ENCODE measurements around the gene PEPD.
A peak's percentile ranks its signal among the peaks of the same experiment; 100 is the strongest.

Gene PEPD

GRCh38 chr19:33376941-33377557 is 144.5 kb downstream of the PEPD start:
- DNase-seq = no peak

DNA sequence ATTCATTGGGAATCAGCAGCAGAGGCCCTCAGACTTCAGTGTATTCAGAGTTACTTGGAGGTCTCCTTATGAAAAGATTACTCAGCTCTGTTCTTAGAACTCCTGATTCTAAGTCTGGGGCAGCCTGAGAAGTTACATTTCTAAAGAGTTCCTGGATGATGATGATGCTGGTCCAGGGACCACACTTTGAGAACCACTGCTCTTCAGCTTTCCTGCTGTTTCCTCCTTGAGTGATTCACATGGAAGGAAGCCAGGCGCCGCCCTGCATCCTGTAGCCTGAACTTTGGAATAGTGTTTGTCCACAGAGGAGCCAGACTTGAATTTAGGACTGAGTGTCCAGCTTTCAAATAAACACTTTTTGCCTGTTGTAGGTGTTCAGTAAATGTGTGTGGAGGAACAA is 145.2 kb downstream of the PEPD start:
- DNase-seq = no peak

DNA sequence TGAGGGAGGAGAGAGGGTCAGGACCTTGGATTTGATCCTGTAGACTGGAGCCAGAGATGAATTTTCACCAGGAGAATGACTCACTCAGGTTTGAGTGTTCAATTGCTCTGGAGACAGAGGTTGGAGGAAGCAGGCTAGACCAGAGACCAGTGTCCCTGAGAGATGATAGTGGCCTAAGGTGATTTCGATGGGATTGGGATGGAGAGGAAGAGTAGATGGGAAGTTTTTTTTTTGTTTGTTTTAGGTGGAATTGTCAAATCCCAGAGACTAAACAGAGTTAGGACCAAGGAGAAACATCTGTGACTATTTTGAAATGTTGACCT is 145.8 kb downstream of the PEPD start:
- DNase-seq = no peak

DNA sequence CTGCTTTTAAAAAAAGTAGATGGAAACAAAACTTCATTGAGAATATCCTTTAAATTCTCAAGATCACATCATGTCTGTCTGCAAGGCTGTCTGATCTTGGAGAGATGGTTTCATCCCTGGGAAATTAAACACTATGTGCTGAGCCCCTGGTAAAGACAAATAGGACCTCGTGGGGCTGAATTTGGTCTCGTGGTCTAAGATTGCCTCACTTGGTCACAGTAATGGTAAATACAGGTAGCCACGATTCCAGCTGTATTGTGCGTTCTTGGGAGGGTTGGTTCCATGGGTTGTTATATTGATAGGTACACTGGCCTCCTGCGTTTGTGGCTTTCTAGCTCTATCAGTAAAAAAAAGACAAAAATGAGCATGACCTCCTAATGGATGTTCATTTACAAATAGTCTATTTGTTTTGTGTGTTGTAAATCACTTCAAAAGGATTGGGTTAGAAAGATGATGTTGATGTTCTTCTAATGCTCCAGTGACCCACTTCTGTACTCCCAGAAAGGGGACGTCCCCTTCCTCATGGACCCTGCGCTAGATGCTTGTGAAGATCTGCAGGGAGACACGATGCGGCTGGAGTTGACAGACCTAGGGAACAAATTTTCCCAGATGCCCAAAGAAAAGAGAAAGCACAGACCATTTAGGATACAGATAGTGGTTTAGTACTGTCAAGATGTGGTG is 146.3 kb downstream of the PEPD start:
- DNase-seq = no peak

DNA sequence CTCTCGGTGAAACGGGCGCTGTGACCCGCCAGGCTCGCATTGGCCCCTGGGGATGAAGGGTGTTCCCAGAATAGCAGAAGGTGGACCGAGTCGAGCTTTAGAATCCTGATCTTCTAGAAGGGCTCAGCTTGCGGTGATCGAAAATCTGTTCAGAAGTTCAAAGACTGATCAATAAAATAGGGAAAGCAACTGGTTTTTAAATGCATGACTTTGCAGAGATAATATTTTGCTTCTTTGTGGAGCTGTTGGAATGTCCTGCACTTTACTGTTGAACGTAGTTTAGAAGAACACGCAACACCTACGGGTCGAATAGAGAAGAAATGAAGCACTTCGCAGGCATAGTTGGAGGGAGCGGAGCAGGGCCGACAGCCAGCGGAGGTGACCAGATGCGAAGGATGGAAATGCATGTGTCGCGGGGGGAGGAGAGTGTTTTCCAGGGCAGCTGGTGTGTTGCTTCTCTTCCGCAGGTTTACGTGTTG is 147.3 kb downstream of the PEPD start:
- DNase-seq = no peak

- DNase-seq = peak; percentile 52
Measured at GRCh38 chr19:33373453-33374235, 147.9 kb downstream of the PEPD start, which contains the start of gene CEBPG. Gene CEBPG (plus strand): TSS chr19:33373709. CDS start chr19:33379240, 5,531 bp downstream.

- DNase-seq = no peak
Measured at GRCh38 chr19:33370783-33371182, 150.8 kb downstream of the PEPD start.

GRCh38 chr19:33368074-33368864 is 153.3 kb downstream of the PEPD start:
- DNase-seq = no peak

GRCh38 chr19:33366897-33367296 is 154.7 kb downstream of the PEPD start:
- DNase-seq = no peak

GRCh38 chr19:33366127-33366526 is 155.5 kb downstream of the PEPD start:
- no peak for DNase-seq

GRCh38 chr19:33365691-33366090 is 155.9 kb downstream of the PEPD start:
- no peak for DNase-seq

GRCh38 chr19:33363476-33363875 is 158.1 kb downstream of the PEPD start:
- DNase-seq = no peak

DNA sequence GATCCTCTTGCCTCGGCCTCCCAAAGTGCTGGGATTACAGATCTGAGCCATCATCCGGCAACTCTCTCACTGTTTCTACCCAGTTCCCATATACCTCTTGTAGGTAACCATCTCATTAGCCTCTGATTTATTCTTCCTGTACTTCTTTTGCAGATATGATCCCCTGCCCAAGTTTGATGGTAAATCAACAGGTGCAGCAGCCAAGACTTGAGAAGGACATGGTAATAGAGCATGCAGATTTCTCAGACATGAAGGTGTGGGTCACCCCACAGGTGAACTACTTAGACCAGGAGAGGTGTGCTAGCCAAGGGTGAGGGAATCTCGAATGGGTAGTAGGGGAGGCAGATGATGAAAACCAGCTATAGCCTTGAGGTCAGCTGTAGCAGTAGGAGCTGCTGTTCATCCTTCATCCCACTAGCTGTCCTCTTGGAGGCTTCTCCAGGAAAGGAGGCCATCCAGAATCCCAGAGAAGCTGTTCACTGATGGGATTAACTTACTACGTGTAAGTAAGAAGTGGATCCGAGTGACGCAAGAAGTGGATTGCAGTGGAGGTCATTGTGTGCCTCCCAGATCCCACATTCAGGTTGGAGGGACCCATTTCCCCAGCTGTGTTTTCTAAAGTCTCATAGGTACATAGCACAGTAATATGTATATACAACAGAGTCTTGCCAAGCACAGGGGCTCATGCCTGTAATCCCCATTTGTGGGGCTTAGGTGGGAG is 158.9 kb downstream of the PEPD start:
- DNase-seq = no peak

DNA sequence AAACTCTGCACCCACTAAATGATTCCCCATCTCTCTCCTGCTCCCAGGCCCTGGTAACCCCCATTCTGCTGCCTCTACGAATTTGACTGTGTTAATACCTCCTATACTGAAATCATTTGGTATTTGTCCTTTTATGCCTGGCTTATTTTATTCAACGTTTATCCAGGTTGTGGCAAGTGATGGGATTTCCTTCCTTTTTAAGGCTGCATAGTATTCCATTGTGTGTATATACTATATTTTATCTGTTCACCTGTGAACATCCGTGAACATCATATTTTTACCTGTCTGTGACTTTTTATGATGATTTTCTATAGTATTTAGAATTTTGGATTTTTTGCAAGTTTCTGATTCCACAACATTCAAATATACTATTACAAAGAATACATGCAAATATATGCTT is 162.0 kb downstream of the PEPD start:
- no peak for DNase-seq

DNA sequence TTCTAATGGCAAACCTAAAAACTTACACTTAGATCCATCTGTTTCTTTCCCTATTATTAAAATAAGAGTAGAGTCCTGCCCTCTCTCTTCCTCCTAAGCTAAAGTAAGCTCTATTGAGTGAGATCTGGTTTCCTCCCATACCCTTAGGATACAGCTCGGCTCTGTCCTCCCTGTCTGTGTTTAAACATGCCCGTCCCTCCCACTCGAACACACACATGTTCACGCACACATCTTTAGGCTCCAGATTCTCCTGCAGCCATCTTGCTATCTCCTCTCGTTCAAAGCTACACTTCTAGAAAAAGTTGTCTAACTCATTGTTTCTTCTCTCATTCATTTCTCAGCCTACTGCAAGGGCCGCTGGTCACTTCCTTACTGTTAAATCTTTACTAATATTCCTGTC is 163.2 kb downstream of the PEPD start:
- DNase-seq = no peak

DNA sequence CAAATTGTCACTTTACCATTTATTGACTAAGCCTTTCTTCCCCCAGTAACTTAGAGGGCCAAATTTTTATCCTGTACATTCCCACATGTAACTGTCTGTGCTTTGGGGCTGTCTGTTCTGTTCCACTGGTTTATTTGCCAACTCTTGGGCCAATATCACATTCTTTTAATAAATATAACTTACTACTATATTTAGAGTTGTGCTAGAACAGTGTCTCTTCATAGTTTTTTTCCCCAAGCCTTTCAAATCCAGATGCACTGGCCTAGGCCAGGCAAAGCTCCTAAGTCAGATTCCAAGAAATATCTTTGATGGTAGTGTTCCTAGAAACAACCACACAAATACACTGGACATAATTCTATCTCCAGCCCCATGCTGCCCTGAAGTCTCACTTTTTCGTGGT is 164.0 kb downstream of the PEPD start:
- no peak for DNase-seq

DNA sequence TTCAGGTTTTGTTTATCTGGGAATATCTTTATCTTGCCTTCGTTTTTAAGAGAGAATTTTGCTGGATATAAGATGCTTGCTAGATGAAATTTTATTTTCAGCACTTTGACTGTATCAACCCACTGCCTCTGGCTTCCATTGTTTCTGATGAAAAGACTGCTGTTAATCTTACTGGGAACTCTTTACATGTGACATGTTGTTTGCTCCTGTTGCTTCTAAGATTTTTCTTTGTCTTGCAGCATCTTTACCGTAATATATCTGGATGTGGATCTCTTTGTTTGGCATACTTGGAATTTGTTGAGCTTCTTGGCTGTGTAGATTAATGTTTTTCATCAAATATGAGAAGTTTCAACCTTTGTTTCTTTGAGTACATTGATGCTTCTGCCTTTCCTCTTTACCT is 166.1 kb downstream of the PEPD start:
- DNase-seq = no peak

GRCh38 chr19:33350538-33351309 is 170.9 kb downstream of the PEPD start:
- no peak for DNase-seq

- no peak for DNase-seq
Measured at GRCh38 chr19:33349319-33350289, 172.0 kb downstream of the PEPD start.

- DNase-seq = no peak
Measured at GRCh38 chr19:33348301-33349010, 173.1 kb downstream of the PEPD start.
